ENCODE results near the gene FGGY.

DNA sequence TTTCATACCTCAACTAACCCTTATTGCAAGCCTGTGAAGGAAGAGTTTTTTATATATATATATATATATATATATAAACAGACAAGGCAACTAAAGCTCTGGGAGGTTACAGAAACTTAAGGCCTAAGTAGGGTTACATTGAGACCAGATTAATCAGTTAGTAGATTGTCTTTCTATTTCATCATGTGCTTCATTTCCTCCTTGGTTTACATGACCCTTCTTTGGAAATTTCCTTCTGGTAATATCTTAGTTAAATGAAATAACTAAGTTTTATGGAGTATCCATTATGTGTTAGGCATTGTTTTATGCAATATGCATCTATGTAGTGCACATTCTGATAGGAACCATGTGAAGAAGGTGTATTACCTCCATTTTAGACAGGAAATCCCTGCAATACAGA is 112.7 kb downstream of the FGGY start:
- TF ChIP-seq, protein P1, sequence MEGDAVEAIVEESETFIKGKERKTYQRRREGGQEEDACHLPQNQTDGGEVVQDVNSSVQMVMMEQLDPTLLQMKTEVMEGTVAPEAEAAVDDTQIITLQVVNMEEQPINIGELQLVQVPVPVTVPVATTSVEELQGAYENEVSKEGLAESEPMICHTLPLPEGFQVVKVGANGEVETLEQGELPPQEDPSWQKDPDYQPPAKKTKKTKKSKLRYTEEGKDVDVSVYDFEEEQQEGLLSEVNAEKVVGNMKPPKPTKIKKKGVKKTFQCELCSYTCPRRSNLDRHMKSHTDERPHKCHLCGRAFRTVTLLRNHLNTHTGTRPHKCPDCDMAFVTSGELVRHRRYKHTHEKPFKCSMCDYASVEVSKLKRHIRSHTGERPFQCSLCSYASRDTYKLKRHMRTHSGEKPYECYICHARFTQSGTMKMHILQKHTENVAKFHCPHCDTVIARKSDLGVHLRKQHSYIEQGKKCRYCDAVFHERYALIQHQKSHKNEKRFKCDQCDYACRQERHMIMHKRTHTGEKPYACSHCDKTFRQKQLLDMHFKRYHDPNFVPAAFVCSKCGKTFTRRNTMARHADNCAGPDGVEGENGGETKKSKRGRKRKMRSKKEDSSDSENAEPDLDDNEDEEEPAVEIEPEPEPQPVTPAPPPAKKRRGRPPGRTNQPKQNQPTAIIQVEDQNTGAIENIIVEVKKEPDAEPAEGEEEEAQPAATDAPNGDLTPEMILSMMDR (IDR thresholded peaks at IDR 0.05): no peak
- no peak for TF ChIP-seq POLR2A (IDR thresholded peaks at IDR 0.05)

All from uterus (tissue), 2 donors.